ENCODE measurements around the gene PPP1R12B.
"Not testable (repeated sequence)": the region's sequence is repeated elsewhere in the genome, so short reads cannot be mapped to it uniquely, and the experiment has no call there.

Gene PPP1R12B

DNA sequence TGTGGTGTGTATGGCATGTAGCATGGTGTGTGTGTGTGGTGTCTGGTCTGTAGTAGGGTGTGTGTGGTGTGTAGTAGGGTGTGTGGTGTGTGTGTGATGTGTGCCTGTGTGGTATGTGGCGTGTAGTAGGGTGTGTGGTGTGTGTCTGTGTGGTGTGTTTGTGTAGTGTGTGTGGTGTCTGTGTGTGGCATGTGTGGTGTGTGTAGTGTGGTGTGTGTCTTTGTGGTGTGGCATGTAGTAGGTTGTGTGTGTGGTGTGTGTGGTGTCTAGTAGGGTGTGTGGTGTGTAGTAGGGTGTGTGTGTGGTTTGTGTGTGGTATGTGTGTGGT is 276.2 kb downstream of the PPP1R12B start:
- CTCF ChIA-PET, result interaction anchor here (1.2 to 2.3 kb wide), 5 partner anchors 8 to 164 kb away, joined by 3 to 9 read pairs (median 5); no protein-coding TSS in a partner anchor
- POLR2A ChIA-PET, result no interaction called here
- peak; percentile 32 for DNase-seq (ENCODE audit: extremely low spot score)

DNA sequence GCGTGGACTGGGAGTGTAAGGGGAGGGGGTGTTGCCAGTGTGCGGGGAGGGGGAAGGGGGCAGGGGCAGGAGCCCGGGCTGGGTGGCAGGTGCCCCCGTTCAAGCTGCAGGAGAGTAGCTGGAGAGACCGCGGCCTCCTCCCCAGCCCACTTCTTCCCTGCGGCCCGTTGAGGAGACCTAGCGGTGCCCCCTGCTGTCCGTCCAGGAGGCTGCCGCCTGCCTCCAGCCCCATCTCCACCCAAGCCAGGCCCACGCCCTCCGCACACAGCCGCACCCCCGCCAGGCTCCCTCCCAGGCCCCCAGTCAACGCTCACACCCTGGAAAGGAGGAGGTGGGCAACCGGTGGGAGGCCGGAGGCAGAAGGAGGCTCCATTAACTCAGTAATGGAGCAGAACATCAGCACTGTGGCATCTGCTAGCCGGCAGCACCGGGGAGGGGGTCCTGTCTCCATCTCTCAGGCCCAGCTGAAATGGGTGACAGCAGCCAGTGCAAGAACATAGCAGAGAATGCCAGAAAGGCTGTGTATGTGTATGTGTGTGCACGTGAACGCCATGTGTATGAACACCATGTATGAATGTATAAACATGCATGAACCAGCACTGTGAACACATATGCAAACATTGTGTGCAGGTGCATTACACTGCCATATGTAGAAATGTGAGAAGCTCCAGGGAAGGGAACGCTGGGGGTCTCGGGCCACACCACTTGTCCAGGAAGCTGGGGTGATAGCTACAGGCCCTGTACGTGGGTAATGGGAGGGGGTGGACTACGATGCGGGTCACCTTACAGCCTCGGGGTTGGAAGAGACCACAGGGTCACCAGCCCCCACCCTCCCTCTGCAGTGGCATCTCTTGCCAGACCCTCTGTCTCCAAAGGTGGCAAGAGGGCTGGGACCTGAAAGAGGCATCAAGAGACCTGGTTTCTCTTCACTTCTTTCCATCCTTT is 277.2 kb downstream of the PPP1R12B start:
- DNase-seq (ENCODE audit: extremely low spot score), result peak; percentile 84
- TF ChIP-seq CTCF (IDR thresholded peaks at IDR 0.05; ENCODE audit: control extremely low read depth, extremely low read depth, low read depth, missing control alignments), result peak; percentile 91
- ChIA-PET POLR2A (no interaction called here), CTCF (interaction anchor here (1.2 to 2.3 kb wide), 8 partner anchors 9 to 165 kb away, joined by 3 to 9 read pairs (median 5); no protein-coding TSS in a partner anchor)

More for the DNA sequence above, 276.2 kb downstream of the PPP1R12B start:
- no peak for TF ChIP-seq CTCF (IDR thresholded peaks at IDR 0.05; ENCODE audit: control extremely low read depth, extremely low read depth, low read depth, missing control alignments)

DNA sequence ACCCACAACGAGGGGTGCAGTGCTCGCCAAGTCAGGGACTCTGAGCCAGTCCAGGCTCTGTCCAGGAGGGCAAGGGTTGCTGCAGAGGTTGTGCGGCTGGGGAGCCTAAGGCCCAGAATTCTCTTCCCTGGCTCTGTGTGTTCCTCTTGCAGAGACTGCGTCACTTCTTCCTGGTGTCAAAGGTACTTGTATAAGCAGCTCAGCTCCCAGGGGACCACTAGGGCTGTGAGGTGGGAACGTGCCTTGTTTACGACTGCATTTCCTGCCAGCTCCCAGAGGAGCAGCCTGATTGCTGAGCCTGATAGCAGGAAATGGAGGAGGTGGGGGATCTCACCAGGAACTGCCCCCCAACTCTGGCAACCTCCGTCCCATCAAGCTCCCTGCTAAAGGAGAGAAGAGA is 278.5 kb downstream of the PPP1R12B start:
- CTCF ChIA-PET, result interaction anchor here (1.2 to 2.3 kb wide), 6 partner anchors 11 to 163 kb away, joined by 4 to 9 read pairs (median 4); no protein-coding TSS in a partner anchor
- POLR2A ChIA-PET; DNase-seq (ENCODE audit: extremely low spot score): not testable (repeated sequence)

DNA sequence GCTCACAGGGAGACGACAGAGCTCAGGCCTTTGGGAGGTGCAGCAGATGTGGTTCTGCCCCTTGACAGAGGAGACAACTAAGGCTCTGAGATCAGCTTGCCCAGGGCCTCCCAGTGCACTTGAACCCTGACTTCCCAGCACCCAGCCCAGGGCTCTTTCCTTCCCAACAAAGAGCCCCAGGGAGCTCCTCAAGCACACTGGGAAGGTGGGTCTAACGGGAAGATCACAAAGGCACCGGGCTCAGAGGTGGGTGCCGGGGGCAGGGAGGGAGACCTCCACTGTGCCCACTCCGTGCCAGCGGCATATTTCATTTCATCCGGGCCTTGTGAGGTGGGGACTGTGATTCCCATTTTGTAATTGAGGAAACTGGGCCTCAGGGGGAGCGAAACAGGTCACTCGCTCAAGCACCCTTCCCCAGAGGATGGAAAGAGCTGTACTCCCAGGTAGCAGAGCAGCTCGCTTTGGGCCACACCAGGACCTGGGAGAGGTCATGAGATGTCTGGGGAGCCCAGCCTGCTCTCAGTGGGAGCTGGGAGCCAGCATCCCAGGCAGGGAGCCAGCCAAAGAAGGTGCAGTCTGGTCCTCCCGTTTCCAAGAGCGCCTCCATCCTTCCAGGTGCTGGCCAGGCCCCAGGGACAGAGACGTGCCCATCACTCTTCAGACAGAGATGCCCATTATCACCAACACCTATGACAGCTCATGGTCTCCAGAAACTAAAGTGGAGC is 279.5 kb downstream of the PPP1R12B start:
- no peak for TF ChIP-seq CTCF (IDR thresholded peaks at IDR 0.05; ENCODE audit: control extremely low read depth, extremely low read depth, low read depth, missing control alignments)
- CTCF ChIA-PET, result interaction anchor here (1.2 to 1.7 kb wide), 4 partner anchors 14 to 127 kb away, joined by 4 read pairs; no protein-coding TSS in a partner anchor
- POLR2A ChIA-PET, result no interaction called here
- DNase-seq (ENCODE audit: extremely low spot score), result no peak

DNA sequence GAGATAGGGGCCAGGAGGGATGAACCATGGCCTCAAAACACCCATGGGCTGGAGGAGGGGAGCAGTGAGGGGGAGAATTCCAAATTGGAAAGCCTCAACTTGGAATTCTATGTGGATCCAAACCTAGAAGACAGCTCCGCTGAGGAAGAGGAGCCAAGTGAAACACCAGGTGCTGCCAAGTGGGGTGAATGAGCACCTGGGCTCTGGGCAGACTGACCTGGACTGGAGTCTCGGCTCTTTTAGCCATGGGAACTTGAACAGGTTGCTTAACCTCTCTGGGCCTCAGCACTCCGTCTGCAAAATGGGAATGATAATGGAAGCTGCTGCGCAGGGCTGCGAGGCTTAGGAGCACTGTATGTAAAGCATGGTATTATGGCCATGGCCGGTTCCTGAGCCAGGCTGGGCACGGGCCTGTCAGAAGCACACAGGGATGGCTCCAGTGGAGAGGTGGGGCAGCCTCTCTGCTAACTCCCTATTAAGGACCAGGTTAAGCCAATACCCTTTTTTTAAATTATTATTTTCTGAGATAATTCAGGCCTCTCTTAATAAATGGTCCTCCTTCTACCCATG is 280.2 kb downstream of the PPP1R12B start:
- CTCF ChIA-PET, result interaction anchor here (0.8 to 1.7 kb wide), 5 partner anchors 13 to 165 kb away, joined by 3 to 4 read pairs (median 4); no protein-coding TSS in a partner anchor
- DNase-seq (ENCODE audit: extremely low spot score), result no peak
- no peak for TF ChIP-seq CTCF (IDR thresholded peaks at IDR 0.05; ENCODE audit: control extremely low read depth, extremely low read depth, low read depth, missing control alignments)
- POLR2A ChIA-PET, result no interaction called here

DNA sequence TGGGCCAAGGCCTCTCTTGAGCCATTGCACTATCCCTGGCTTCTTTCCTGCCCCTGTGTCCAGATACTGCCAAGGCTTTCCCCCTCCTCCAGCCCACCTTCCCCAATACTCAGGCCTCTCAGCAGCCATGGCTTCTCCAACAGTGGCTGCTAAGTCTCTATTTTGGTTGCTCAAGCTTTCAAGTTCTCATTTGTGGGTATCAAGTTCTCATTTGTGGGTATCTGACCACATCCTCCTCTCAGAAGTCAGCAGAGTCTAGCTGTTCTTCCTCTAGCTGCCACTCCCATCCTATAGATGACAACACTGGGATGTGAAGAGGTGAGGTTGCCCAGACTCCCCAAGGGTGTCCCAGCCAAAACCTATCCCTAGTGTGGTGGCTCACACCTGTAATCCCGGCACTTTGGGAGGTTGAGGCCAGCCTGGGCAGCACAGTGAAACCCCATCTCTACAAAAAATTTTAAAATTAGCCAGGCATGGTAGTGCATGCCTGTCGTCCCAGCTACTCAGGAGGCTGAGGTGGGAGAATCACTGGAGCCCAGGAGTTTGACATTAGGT is 280.8 kb downstream of the PPP1R12B start:
- POLR2A ChIA-PET; DNase-seq (ENCODE audit: extremely low spot score): not testable (repeated sequence)
- CTCF ChIA-PET, result interaction anchor here (0.7 to 1.7 kb wide), 3 partner anchors 13 to 165 kb away, joined by 3 to 4 read pairs (median 3); no protein-coding TSS in a partner anchor

GRCh38 chr1:202630096-202630495 is 281.6 kb downstream of the PPP1R12B start:
- POLR2A ChIA-PET; CTCF ChIA-PET; DNase-seq (ENCODE audit: extremely low spot score): not testable (repeated sequence)
